NCI-H510A (cell line): ENCODE results near the gene ASB1.

Experiments
- DNase-seq: peaks from one replicate; lab custom pipeline; 2025; lab: John Stamatoyannopoulos, UW

ASB1 gene

GRCh38 chr2:238444242-238444641 is 17.5 kb downstream of the ASB1 start:
- DNase-seq: no peak

GRCh38 chr2:238445409-238446190 is 18.9 kb downstream of the ASB1 start:
- DNase-seq: no peak

- no peak for DNase-seq
These were observed 19.6 kb downstream of the ASB1 start for GRCh38 chr2:238446371-238446770.

DNA sequence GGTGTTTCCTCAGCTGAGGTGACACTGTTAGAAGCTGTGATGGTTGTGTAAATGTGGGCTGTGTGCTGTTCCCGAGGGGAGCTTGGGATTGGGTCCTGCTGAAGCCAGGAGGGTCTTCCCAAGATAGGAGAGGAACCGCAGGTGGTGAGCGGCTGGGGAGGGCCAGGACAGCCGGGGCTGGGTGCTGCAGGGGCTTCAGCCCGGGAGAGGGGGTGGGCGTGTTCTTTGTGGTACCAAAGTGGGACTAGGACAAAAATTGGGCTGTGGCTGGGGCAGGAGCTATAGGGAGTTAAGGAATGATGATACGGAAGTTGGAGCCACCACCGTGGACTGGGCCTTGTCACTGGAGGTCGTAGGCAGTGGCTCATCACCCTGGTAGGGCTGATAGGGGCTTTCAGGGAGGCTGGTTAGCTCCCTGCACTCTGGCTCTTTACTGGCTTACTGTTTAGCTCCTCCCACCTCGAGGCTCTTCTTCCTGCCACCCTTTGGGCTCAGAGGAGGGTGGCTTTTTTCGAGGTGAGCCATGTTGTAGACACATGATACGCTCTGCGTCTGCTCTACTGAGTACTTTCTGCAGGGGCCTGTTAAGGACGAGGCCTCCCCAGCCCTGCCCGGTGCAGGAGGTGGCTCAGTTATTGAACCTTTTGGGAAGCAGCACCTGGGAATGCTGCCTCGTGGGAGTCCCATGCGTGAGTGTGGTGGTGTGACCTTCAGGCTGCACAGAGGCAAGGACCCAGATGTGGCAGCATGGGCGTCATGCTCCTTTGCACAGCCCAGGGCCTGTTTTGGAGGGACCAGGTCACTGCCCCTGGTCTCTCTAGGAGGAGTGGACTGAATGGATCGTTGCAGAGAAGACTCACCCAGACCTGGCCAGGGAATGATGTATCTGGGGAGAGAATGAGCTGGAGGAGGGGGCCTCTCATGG is 21.6 kb downstream of the ASB1 start:
- no peak for DNase-seq

- no peak for DNase-seq
These were observed 22.5 kb downstream of the ASB1 start for GRCh38 chr2:238449241-238449640.

GRCh38 chr2:238449909-238450417 is 23.2 kb downstream of the ASB1 start:
- no peak for DNase-seq

- no peak for DNase-seq
These were observed 23.7 kb downstream of the ASB1 start for GRCh38 chr2:238450440-238450861.

- no peak for DNase-seq
These were observed 27.1 kb downstream of the ASB1 start for GRCh38 chr2:238453842-238454241.

GRCh38 chr2:238456449-238456848 is 29.7 kb downstream of the ASB1 start:
- DNase-seq: no peak

GRCh38 chr2:238456970-238457926 is 30.5 kb downstream of the ASB1 start:
- DNase-seq: no peak

DNA sequence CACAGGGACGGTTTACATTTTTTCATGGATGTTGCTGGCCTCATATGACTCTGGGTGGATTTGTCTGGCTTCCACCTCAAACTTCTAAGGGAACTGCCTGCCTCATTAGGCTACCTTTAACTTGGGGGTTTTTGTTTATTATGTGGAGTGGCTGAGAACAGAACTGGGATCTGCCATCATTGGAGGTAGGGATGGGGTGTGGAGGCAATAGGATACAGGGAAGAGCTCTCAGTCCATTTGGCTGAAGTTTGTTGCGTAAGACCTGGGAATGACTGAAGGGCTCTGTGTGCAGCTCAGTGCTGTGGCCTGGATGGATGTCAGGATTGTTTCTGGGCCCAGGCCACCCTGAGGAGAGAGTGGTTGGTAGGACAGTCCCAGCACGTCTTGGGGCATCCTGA is 31.2 kb downstream of the ASB1 start:
- DNase-seq: no peak

DNA sequence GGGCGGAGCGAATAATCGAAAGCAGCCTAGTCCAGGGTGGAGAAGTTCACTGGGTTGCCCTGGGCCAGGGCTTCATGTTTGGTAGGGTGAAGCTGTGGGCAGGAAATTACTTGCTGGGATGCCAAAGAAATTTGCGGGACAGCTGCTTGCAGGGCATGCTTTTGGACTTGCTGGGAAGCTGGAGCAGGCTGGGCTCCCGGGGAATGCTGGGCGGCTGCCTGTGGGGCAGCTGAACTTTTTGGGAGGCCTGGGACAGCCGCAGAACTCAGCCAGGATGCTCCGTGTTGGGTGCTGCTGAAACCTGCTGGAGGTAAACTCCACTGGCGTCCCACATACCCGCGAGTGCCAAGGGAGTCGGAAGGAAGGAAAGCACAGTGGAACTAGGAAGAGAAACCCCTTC is 31.9 kb downstream of the ASB1 start:
- DNase-seq: no peak

DNA sequence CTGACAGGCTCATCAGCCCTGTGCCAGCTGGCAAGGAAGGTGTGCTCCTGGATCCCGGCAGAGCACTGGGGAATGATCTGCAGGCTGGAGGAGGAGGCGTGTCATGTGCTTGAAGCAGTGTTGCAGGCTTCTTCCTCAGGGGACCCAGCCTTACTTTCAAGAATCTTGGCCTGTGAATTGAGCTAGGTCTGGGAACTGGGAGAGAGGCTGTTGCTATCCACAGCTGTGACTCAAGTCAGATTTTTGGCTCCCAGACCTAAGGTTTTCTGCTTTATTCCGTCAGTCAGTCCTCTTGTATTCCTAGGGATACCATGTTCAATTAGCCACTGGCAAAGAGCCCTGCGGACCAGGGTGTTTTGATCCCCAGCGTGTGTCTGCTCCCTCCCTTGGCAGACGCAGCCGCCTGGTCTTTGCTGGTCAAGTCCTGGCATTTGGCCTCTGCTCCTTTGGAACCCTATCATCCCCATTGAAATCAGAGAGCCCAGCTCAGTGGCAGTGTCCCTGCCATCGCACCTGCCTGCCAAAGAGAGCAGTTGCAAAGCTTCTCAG is 32.4 kb downstream of the ASB1 start:
- no peak for DNase-seq

DNA sequence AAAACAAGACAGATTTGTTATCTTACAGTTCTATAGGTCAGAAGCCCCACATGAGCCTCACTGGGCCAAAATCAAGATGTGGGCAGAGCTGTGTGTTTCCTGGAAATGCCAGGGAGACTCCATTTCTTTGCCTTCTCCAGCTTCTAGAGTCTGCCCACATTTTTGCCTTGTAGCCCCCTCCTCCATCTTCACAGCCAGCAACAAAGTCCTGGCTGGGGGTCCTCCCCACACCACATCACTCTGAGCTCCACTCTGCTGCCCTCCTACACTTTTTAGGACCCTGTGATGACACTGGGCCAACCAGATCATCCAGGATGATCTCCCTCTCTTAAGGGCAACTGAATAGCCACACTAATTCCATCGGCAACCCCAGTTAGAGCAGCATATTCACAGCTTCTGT is 34.3 kb downstream of the ASB1 start:
- DNase-seq: no peak

DNA sequence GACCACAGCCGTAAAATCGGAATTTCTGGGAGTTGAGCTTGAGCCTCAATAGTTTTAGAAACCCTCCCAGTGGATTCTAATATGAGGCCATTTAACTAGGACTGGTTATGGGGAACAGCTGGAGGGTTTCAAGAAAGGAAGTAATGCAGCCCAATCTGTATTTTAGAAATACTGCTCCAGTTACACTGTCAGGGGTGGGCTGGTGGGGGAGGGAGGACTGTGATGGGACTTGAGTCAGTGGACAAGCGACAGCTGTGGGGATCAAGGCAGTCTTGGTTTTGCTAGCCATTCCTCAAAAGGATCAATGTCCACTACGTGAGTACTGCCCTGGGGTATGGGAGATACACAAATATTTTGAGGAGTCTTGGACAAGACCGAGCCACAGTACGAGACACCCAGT is 34.8 kb downstream of the ASB1 start:
- DNase-seq: no peak

DNA sequence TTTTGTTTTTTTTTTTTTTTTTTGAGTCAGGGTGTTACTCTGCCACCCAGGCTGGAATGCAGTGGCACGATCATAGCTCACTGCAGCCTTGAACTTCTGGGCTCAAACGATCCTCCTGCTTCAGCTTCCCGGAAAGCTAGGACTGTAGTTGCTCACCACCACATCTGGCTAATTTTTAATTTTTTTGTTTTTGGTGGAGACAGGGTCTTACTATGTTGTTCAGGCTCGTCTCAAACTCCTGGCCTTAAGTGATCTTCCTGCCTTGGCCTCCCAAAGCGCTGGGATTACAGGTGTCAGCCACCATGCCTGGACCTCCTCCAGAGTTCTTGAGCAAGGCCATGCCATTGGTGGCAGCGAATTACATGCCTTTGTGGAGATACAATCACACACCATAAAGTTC is 35.2 kb downstream of the ASB1 start:
- no peak for DNase-seq

DNA sequence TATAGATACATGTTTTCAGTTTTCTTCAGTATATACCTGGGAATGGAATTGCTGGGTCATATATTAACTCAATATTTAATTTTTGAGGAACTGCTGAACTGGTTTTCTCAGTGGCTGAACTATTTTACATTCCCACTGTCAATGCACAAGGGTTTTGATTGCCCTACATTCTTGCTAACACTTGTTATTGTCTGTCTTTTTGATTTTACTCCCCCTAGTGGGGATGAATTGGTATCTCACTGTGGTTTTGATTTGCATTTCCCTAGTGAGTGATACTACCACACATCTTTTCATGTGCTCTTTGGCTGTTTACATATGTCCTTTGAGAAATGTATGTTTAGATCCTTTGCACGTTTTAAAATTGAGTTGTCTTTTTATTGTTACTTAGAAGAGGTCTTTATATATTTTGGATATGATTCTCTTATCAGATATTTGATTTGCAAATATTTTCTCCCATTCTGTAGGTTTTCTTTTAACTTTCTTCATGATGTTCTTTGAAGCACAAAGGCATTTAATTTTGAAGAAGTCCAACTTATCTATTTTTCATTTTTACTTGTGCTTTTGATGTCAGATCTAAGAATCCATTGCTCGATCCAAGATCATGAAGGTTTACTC is 36.2 kb downstream of the ASB1 start:
- DNase-seq: peak; percentile 4

GRCh38 chr2:238464389-238464788 is 37.7 kb downstream of the ASB1 start:
- DNase-seq: no peak

DNA sequence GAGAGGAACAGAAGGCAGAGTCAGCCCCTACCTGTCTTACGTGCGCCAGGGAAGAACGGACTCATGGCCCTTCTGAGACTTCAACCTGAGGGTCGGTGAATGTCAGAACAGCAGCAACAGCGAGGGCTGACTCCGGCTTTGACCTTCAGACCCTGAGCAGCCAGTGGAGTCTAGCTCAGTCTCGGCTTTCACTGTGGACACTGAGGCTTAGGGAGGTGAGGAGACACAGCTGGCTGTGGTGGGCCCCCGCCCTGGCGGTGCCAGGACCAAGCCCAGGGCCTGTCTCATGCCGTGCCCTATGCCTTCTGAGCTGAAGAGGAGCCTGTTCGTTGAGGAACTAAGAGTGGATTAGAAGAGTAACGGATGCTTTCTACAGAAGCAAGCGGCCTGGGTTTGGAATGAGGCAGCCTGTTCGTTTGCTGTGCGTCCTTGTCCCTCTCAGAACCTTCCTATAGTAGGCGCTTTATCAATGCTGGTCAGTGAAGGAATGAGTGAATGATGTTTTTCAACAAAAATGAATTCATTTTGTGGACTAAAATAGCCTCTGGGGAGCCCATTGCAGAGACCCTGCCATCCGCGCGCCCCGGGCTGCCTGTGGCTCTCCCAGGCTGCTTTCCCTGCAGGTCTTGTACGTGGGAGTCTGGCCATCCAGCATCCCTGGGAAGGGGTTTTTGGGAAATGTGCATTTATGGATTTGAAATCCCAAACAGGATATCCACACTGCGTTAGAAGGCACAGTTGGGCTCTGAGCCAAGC is 38.9 kb downstream of the ASB1 start:
- no peak for DNase-seq

- peak; percentile 76 for DNase-seq
These were observed 39.6 kb downstream of the ASB1 start for GRCh38 chr2:238466243-238466756.
